HepG2 (cell line): ENCODE results near the gene OTUD7B. TPM values are rescaled to one million over a fixed set of nuclear protein-coding genes. Genes with fewer than 3 reads are reported as not detected.

Experiments used
- CBFB ChIP-seq: sonication (generic); formaldehyde crosslinking; IDR thresholded peaks from 2 replicates; pipeline ENCODE4 v1.4.0; 2020; ENCODE audit warnings: missing genetic modification reagents
- DR1 ChIP-seq: sonication (generic); formaldehyde crosslinking; IDR thresholded peaks from 2 replicates; pipeline ENCODE4 v1.8.0; 2021; ENCODE audit warnings: mild to moderate bottlenecking, missing genetic modification reagents, inconsistent platforms
- EP300 ChIP-seq, 3 experiments: sonication (generic) in 1 of 3; formaldehyde crosslinking in 1 of 3; IDR thresholded peaks; 2 replicates each; pipeline versions ENCODE4 v1.5.1 to v1.6.1; 2011 to 2020; ENCODE audit warnings: low read depth in 2 of 3, low read length in 2 of 3, borderline replicate concordance in 1 of 3, improper control_type of control experiment in 1 of 3, mild to moderate bottlenecking in 1 of 3, missing genetic modification reagents in 1 of 3, moderate library complexity in 1 of 3
- FOXP4 ChIP-seq: sonication (generic); formaldehyde crosslinking; IDR thresholded peaks from 2 replicates; pipeline ENCODE4 v1.4.0; 2020; ENCODE audit warnings: missing genetic modification reagents
- GLMP ChIP-seq: sonication (generic); formaldehyde crosslinking; IDR thresholded peaks from 2 replicates; pipeline ENCODE4 v1.9.0; 2021; ENCODE audit warnings: missing genetic modification reagents, mild to moderate bottlenecking, borderline replicate concordance
- GPBP1L1 ChIP-seq: sonication (generic); formaldehyde crosslinking; IDR thresholded peaks from 2 replicates; pipeline ENCODE4 v1.5.0; 2020; ENCODE audit warnings: mild to moderate bottlenecking, missing genetic modification reagents
- HDAC2 ChIP-seq: sonication (generic); formaldehyde crosslinking; IDR thresholded peaks from 2 replicates; pipeline ENCODE4 v1.4.0; 2020; ENCODE audit warnings: missing genetic modification reagents
- HIC2 ChIP-seq: sonication (generic); formaldehyde crosslinking; IDR thresholded peaks from 2 replicates; pipeline ENCODE4 v1.9.0; 2022; ENCODE audit warnings: low read depth, missing genetic modification reagents
- MAX ChIP-seq: IDR thresholded peaks from 2 replicates; pipeline ENCODE4 v1.6.1; 2012; ENCODE audit warnings: inconsistent platforms
- MLX ChIP-seq: IDR thresholded peaks from 2 replicates; pipeline ENCODE4 v1.6.1; 2016
- MXD1 ChIP-seq: sonication (generic); formaldehyde crosslinking; IDR thresholded peaks from 2 replicates; pipeline ENCODE4 v1.4.0; 2020; ENCODE audit warnings: mild to moderate bottlenecking, missing genetic modification reagents
- REXO4 ChIP-seq: sonication (generic); formaldehyde crosslinking; IDR thresholded peaks from 2 replicates; pipeline ENCODE4 v1.8.0; 2022; ENCODE audit warnings: missing genetic modification reagents, mild to moderate bottlenecking, borderline replicate concordance
- SMARCE1 ChIP-seq: fragments of 450-650 bp; IDR thresholded peaks from 2 replicates; pipeline ENCODE4 v1.6.1; 2017; ENCODE audit warnings: borderline replicate concordance
- TEF ChIP-seq: sonication (generic); formaldehyde crosslinking; IDR thresholded peaks from 2 replicates; pipeline ENCODE4 v1.5.0; 2020; ENCODE audit warnings: missing genetic modification reagents
- WIZ ChIP-seq: sonication (generic); formaldehyde crosslinking; IDR thresholded peaks from 2 replicates; pipeline ENCODE4 v1.5.1; 2020; ENCODE audit warnings: mild to moderate bottlenecking, missing genetic modification reagents
- ZNF256 ChIP-seq: sonication (generic); formaldehyde crosslinking; conservative IDR thresholded peaks from 2 replicates; pipeline ENCODE4 v1.4.0; 2020; ENCODE audit warnings: missing genetic modification reagents
- ZNF343 ChIP-seq: sonication (generic); formaldehyde crosslinking; IDR thresholded peaks from 2 replicates; pipeline ENCODE4 v1.4.0; 2020; ENCODE audit warnings: mild to moderate bottlenecking, missing genetic modification reagents
- ZNF570 ChIP-seq: sonication (generic); formaldehyde crosslinking; IDR thresholded peaks from 2 replicates; pipeline ENCODE4 v1.4.0; 2020; ENCODE audit warnings: mild to moderate bottlenecking, missing genetic modification reagents, borderline replicate concordance
- ZNF598 ChIP-seq: sonication (generic); formaldehyde crosslinking; IDR thresholded peaks from 2 replicates; pipeline ENCODE4 v1.5.1; 2020; ENCODE audit warnings: mild to moderate bottlenecking, missing genetic modification reagents, borderline replicate concordance
- ZSCAN22 ChIP-seq: sonication (generic); formaldehyde crosslinking; IDR thresholded peaks from 2 replicates; pipeline ENCODE4 v1.4.0; 2020; ENCODE audit warnings: mild to moderate bottlenecking, missing genetic modification reagents
- polyA plus RNA-seq, 8 experiments: library from polyadenylated mRNA; depleted of rRNA in 3 of 8; stranded (reverse) in 7 of 8; unstranded in 1 of 8; fragments of >200 nt; fragmentation: Illumina TruSeq in 4 of 8; extraction: Trizol in 4 of 8; gene quantifications; 2 replicates each; pipeline versions ENCODE4 v1.2.1 to v1.2.3, GENCODE V29; 2011 to 2016; ENCODE audit warnings: low read depth in 4 of 8, missing spikeins in 1 of 8, mixed read lengths in 1 of 8; ENCODE audit not compliant: insufficient read depth in 1 of 8
- total RNA-seq, 5 experiments: library from RNA; depleted of rRNA; stranded (reverse); fragments of >200 nt; fragmentation: Illumina TruSeq; extraction: Trizol; gene quantifications; 2 replicates each; pipeline ENCODE4 v1.2.3, GENCODE V29; 2016; ENCODE audit warnings: low read depth in 1 of 5

Gene OTUD7B
- total and polyA plus RNA-seq, 2 of the 13 experiments (the other 11 are each of a cell fraction or from before 2014, with no cell fraction given), result 5.1 to 11.2 TPM

GRCh38 chr1:149888247-149888998, 122.1 kb downstream of the OTUD7B start (continued):
- no peak for TF ChIP-seq ZNF256
- no peak for TF ChIP-seq GLMP (CRISPR knock-in tag)
- TF ChIP-seq SMARCE1, result no peak
- TF ChIP-seq MAX, result peak; percentile 31; the same call in 1 of the 2 replicates
- no peak; the same call in 1 of the 2 replicates for TF ChIP-seq WIZ (CRISPR knock-in tag)
- TF ChIP-seq HDAC2 (CRISPR knock-in tag), result no peak
- TF ChIP-seq REXO4 (CRISPR knock-in tag), result no peak
- TF ChIP-seq DR1 (CRISPR knock-in tag), result no peak
- TF ChIP-seq TEF (CRISPR knock-in tag), result no peak
- no peak for TF ChIP-seq ZNF598 (CRISPR knock-in tag)
- TF ChIP-seq GPBP1L1 (CRISPR knock-in tag), result no peak
- TF ChIP-seq ZSCAN22 (CRISPR knock-in tag), result no peak
- no peak for TF ChIP-seq CBFB (CRISPR knock-in tag)
- TF ChIP-seq FOXP4 (CRISPR knock-in tag), result peak; percentile 59
- no peak for TF ChIP-seq MXD1 (CRISPR knock-in tag)
- TF ChIP-seq ZNF343 (CRISPR knock-in tag), result no peak
- TF ChIP-seq MLX (CRISPR knock-in tag), result no peak
- no peak for TF ChIP-seq EP300 (IDR thresholded peaks at IDR 0.05; ENCODE audit: low read depth in 2 of 2, low read length in 2 of 2)
- no peak for TF ChIP-seq EP300 (CRISPR knock-in tag; IDR thresholded peaks at IDR 0.05; ENCODE audit: borderline replicate concordance)
- TF ChIP-seq HIC2 (CRISPR knock-in tag), result no peak
- TF ChIP-seq ZNF570 (CRISPR knock-in tag), result no peak
